EH (cell line): ENCODE data around the gene ADAM12.
"Not testable (repeated sequence)": the region's sequence is repeated elsewhere in the genome, so short reads cannot be mapped to it uniquely, and the experiment has no call there.

ENCODE experiments used
- DNase-seq: peaks from one replicate; pipeline ENCODE4 v3.0.0-alpha.2; 2015; ENCODE audit warnings: low read depth

The ADAM12 gene

DNA sequence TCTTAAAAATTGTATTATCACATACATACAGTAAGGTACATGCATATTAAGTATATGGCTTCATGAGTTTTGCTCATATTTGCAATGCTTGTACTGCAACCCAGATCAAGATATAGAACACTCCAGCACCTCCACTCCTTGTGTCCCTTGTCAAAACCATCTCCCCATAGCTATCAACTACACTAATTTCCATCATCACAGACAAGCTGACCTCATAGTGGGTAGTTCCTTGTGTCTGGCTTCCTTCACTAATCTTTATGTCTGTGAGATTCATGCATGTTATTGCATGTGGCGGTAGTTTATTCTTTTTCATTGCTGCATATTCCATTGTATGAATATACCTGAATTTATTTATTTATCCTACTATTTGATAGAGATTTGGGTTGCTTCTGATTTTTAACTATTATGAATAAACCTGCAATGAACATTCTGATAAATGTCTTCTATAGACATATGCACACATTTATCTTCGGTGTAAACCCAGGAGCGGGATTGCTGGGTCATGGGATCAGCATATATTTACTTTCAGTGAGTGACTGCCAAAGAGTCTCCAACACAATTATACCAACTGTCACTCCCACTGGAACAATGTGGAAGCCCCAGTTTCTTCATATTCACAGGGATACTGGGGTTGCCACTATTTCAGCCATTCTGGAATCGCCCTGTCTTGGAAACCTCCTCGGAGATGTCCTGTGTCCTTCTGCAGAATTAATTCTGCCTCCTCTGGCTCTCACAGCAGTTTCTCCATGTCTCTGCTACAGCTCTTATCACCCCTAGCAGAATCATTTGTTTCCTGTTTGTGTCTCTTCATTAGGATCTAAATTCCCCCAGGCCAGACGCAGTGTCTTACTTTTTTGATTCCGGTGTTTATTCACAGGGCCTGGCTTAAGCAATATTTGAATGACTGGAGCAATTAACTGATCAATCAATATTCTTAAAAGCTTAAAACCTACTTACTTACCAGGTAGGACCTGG lies 14.7 kb upstream of the ADAM12 start:
- no peak for DNase-seq

DNA sequence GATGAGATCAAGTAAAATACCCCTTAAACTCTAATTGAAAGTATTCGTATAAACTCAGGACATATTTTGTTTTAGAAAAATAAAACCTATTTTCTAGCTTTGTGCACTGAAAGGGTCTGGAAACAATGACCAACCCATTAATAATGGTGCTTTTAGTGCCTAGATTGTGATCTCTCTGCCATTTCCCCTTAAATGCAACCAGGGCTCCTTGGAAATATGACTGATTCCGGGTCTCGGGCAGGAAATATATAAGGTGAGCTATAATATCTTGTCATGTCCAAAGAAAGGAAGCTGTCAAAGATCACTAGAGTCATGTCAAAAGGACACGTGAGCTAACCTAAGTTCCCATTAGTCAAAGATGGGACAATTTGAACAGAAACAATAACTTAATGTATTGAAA lies 12.4 kb upstream of the ADAM12 start:
- no peak for DNase-seq

DNA sequence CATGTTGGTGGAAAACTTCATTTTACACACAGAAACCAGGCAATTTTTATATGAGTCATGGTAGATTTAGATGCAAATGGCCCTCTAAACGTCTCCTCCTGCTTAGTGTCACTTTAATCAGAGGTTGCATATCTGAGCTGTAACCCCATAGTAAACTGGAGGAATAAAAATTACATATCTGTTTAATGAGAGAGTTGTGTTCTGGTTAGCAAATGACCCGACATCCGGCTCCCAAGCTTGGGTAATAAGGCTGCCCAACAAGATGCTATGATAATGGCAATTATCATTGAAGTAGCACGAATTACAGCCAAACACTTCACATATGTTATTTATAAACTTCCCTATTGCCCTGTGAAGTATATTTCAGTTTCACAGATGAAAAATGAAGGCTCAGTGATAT lies 10.6 kb upstream of the ADAM12 start:
- DNase-seq: peak; percentile 32

DNA sequence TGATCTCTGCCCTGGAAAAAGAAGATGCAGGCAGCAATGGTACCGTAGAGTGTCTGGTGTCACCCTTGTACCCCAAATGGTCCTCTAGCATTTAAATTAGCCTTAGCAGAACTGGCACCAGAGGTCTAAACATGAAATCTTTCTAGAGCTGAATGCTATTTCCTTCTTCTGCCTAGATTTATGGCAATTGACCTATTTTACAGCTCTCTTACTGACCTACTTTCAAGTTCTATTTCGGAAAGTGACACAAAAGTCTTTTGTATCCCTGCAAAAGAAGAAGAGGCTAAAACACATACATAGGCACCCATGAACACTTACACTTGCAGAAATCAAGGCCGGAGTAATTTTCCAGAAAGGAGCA lies 10.1 kb upstream of the ADAM12 start:
- DNase-seq: no peak

DNA sequence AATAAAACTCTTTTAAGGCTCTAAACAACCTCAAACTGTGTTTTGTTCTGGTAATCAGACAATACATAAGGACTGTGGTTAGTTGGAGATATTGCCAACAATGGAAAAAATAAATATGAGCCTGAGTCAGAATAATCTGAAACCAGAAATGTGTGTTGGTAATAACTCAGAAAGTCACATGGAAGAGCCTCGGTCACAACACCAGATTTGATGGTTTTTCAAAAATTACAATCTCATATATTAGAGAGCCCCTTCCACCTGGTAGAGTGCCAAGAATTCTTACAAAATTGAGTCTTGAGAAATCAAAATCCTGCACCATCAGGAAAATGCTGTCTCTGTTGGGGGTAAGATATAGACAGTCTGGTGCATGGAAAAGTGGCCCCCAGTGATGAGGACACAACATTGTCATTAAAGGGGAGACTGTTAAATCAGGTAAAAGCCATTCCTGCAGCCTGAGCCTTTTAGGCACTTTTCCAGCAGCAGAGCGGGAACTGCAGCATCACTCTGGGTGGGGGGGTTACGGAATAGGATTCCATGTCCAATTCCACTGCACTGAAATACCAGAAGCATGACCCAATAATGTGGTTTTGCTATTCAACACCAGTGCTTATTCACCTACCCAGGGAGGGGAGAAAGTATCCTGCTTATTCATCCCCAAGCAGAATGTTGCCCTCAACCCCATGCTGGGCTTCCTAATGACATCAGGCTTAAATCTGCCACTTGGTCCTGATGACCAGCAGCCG lies 9.5 kb upstream of the ADAM12 start:
- DNase-seq: peak; percentile 97

DNA sequence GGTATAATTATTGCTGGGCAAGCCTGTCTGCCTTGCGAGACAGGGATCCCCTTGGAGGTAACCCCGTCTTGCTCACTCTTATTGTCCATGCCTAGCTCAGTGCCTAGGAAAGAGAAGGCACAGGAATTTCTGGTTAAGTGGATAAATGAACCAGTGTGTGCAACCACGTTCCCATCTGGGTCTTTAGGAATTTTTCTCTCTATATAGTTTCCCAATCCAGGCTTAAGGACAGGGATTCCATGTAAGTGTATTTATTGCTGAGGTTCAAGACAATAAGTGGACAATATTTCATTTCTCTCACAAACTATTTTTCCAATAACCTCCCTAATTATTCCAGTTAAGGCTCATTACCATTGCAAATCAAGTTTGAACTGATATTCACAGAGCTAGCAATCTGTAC lies 8.9 kb upstream of the ADAM12 start:
- DNase-seq: peak; percentile 20

DNA sequence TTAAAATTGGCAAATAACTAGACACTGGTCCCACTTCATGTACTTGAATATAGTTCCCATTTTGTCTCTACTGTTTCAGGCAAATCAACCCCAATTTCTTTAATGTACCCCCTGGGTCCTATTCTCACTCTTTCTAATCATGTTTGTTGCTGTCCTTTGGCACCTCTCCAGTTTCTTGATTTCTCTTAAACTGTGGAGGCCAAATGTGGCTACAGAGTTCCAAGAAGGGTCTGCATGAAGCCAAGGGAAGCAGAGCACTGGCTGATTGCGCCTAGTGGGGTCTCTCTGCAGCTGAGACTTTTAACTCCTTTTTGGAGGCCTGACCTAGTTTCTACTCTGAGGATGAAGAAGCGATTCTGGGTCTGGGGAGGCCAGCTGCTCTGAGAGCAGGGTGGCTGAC lies 6.7 kb upstream of the ADAM12 start:
- no peak for DNase-seq

DNA sequence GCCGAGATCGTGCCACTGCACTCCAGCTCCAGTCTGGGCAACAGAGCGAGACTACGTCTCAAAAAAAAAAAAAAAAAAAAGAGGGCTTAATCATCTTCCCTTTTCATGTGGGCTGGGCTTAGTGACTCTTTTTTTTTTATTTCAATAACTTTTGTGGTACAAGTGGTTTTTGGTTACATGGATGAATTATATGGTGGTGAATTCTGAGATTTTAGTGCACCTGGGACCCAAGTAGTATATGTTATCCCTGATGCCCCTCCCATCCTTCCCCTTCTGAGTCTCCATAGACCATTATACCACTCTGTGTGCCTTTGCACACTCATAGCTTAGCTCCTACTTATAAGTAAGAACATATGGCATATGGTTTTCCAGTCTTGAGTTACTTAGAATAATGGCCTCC lies 4.8 kb upstream of the ADAM12 start:
- no peak for DNase-seq

DNA sequence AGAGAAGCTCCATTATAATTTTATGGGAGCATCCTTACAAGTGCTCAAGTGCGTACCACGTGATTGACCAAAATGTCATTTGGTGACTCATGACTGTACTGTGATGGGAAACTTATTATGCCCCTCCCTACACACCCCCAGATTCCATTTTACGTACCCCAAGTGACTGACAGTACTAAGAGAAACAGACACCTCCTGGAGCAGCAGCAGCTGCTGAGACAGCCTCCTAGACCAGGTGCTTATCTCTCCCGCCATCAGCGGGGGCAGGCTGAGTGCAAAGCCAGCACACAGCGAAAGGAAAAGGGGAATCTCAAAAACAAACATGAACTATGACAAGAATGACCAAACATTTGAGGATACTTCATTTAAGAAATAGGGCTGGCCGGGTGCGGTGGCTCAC lies 4.2 kb upstream of the ADAM12 start:
- DNase-seq: no peak

DNA sequence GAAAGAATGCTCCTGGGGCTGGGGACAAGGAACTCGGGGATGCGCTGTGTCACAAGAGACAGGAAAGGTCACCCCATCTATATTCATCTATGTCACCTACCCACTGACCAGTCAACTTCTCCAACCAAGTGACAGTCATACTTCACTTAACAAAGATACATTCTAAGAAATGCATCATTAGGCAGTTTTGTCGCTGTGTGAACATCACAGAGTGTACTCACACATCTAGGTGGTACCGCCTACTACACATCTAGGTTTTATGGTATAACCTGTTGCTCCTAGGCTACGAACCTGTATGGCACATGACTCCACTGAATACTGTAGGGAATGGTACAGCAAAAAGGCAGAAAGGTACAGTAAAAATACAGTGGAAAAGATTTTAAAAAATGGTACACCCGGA lies 3.8 kb upstream of the ADAM12 start:
- no peak for DNase-seq

DNA sequence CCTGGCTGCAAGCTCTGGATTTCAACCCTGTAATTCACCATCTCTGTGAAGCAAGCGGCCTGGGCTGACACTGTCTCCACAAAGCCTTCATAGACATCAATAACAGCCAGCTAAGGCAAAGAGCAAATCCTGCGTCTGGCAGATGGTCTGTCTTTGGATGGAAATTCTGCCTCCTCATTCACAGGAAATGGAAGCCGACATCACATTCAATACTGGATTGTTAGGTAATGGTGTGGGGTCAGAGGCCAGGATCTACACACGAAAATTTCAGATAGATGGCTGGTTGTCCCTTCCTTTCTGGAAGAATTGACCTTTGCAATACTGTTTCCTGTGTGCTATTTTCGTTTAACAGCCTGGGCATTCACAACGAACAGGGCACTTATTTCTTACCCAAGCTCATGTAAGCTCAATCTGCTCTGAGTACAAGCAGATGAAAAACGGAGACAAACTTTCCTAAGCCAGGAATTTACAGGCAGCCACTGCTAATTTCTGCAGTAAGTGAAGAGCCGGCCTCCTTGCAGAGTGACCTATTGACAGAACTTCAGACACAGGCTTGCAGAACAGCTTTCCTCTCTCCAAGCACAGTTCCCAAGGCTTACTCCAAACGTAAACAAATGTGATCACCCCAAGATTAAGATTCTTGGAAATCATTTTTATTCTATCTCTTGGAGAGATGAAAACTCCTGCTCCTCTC lies 3.1 kb upstream of the ADAM12 start:
- no peak for DNase-seq

DNA sequence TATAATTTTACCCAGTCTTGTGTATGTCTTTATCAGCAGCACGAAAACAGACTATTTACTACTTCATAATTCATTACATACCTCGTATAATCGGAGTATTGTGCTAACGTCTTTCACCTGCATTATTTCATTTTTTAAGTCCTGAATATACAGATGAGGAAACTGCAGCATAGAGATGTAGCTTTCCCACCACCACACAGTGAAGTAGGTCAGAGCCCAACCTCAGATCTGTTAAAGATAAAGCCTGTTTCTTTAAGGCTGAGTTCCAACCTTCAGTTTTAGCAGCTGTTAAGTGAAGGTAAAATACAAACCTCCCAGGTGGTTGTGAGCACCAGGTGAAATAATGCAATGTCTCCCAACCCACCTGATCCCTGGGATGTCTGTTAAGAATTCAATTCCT lies 2.0 kb upstream of the ADAM12 start:
- no peak for DNase-seq

DNA sequence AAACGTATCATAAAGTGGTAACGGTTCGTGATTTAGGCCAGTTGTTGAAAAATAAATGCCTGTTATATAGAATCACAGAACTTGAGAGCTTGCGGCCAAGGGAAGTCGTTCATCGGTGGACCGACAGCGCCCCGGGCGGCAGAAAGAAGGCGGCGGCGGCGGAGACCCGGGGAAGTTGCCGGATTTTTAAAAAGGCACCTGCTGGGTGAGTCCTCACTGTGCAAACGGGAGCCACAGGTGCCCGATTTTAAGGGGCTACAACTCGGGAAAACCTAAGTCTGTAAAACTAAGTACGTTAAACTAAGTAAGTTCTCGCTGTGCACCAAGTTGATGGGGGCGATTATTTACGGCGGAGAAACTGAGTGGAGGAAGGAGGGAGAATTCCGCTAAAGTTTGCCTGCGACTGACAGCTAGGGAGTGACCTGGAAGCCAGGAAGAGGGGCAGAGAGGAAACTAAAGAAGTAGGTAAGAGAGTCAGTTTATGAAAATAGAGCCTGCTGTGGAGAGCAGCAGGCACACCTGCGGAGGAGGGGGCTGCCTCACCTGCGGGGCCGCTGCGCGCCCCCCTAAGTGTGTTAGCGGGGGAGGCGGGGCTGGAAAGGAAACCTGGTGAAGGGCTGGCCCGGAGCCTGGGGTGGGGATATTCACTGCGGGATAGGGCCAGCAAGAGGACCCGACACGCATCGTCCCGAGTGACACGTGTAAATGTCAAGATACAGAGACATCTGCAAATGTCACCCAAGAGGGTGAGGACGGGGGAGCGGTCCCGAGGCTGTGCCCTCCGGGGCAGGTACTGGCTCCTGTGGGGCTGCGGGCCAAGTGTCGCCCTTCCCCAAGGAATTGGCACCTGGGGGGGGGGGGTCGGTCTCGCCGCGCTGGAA lies 996 bp downstream of the ADAM12 start:
- DNase-seq: peak; percentile 79

DNA sequence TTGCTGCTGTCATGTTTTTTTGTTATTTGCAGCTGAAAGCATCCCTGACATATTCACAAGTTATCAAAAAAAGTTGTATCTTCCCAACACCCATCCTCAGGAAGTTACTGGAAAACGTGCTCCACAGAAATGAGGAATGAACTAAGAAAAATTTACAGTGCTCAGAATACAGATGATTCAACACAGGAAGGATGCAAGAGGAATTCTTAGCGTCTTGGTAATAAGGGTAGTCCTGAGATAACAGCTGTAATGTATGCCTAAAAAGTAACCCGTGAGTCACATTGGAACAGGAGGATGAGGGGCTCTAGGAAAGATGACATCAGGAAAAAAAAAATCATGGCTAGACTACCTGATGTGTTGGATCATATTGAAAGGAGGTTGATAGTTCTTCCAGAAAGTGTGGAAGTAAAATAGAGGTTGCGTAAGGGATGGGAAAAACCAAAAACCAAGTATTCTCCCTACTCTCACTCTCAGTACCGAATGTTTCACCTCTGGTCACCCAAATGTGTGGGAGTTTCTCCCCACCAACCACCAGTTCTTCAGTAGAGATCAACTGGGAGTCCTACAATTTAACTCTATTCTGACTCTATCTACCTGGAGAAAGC lies 3.9 kb downstream of the ADAM12 start:
- peak; percentile 94 for DNase-seq

DNA sequence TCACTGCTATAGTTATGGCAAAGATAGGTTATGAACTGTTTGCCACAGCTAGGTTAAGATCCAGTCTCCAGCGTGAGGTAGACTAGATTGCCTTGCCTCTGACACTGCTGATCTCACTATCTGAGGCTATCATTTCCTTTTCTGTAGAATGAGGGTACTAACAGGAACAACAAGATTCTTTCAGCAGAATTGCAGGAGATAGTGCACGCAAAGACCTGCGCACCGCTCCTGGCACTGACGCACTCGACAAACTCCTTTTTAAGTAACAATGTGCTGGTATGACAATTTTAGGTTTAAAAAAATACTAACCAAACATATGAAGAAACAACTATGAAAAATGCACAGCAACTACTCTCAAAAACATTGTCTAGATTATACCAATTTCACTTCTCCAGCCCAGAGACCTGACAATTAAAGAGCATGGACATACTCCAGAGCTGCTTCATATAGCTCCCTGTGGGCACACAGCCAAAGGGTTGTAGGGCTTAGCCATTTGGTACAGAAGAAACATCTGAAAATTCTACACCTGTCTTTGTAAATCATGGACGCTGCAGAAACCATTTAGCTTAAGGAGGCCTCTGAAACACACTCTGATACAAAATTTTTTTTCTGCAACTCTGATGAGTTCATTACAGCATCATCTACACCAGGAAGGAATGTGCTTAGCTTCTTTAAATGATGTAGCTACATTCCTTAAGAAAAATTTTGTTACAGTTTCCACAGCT lies 7.8 kb downstream of the ADAM12 start:
- peak; percentile 58 for DNase-seq

DNA sequence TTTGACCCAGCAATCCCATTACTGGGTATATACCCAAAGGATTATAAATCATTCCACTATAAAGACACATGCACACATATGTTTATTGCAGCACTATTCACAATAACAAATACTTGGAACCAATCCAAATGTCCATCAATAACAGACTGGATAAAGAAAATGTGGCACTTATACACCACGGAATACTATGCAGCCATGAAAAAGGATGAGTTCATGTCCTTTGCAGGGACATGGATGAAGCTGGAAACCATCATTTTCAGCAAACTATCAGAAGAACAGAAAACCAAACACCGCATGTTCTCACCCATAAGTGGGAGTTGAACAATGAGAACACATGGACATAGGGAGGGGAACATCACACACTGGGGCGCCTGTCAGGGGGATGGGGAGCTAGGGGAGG lies 9.1 kb downstream of the ADAM12 start:
- not testable (repeated sequence) for DNase-seq

DNA sequence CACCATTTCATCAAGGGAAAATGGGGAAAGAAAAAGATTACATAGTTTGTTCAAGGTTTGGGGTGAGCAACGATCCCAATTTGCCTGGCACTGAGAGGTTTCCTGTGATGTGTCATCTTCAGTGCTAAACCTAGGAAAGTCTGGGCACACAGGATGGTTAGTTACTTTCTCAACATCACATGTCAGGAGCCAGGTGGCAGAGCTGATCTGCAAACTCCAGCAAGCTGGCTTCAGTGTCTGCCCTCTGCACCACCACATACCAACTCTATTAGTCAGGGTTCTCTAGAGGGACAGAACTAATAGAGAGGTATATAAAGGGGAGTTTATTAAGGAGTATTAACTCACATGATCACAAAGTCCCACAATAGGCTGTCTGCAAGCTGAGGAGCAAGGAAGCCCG lies 11.3 kb downstream of the ADAM12 start:
- peak; percentile 72 for DNase-seq

DNA sequence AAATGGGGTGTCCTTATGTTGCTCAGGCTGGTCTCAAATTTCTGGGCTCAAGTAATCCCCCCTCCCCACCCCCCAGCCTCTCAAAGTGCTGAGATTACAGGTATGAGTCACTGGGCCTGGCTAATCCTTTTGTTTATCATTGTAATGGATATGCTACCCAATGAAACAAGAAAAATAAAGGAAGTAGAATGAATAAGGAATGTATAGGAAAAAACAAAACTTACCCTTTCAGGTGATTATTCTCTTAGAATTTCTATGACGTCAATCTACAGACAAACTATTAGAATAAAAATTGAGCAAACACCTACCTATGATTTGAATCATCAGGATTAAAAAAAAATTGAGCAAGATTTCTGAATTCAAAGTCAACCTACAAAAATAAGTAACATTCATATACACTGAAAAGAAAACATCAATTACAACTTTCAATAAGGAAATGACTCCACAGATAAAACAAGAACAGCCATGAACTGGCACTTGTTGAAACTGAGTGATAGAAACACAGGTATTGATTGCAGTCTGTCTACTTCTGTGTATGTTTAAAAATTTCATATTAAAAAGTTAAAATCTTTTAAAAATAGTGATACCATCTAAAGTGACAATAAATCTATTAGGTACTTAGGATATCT lies 12.2 kb downstream of the ADAM12 start:
- no peak for DNase-seq

DNA sequence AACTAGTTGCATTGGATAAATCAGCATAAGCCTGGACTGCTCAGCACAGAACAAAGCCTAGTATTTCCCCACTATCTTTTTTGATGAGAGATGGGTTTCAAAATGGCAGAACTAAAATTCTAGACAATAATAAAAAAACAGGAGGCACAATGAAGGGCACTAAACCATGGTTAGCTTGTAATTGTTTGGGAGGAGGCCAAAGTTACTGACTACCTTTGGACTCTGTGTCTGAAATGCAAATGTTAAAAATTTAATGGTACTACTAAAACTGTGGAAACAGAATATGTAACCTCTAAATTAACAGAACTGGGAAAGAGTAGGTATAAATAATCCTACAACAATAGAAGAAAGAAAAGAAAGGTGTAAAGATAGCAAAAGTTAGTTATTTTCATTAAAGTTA lies 13.0 kb downstream of the ADAM12 start:
- no peak for DNase-seq

DNA sequence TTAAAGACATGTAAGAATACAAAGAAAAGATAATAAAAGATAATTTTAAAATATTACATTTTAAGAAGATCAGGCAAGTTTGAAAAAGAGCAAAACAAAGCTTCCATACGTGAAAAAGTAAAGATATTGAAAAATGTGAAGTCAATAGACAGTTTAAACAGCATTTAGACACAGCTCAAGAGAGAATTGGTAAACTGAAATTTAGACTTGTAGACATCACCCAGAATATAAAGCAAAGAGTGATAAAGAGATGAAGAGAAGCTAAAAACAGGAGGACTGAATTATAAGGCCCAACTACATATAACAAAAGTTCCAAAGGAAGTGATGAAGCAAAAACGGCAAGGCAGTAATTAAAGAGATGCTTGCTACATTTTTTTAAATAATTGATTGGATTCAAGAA lies 13.8 kb downstream of the ADAM12 start:
- DNase-seq: no peak
